NOMO-1 treated with DMSO at 0.1 percent for 48 hours (cell line): ENCODE measurements around the gene ANAPC5.
A peak's percentile ranks its signal among the peaks of the same experiment; 100 is the strongest.
"Not testable (repeated sequence)": the region's sequence is repeated elsewhere in the genome, so short reads cannot be mapped to it uniquely, and the experiment has no call there.

Experiments used
- DNase-seq: peaks from one replicate; lab custom pipeline; 2025; ENCODE audit not compliant: unreplicated experiment; lab: John Stamatoyannopoulos, UW

ANAPC5 gene

GRCh38 chr12:121323908-121324307 is 28.3 kb downstream of the ANAPC5 start:
- no peak for DNase-seq

- DNase-seq: no peak
Observed at GRCh38 chr12:121318121-121318520, 34.1 kb downstream of the ANAPC5 start.

- peak; percentile 80 for DNase-seq
Observed at GRCh38 chr12:121314431-121314830, 37.8 kb downstream of the ANAPC5 start.

GRCh38 chr12:121310231-121310630 is 42.0 kb downstream of the ANAPC5 start:
- not testable (repeated sequence) for DNase-seq

- not testable (repeated sequence) for DNase-seq
Observed at GRCh38 chr12:121307397-121307796, 44.8 kb downstream of the ANAPC5 start.

GRCh38 chr12:121304306-121304705 is 47.9 kb downstream of the ANAPC5 start:
- DNase-seq: no peak

- DNase-seq: no peak
Observed at GRCh38 chr12:121301876-121302275, 50.3 kb downstream of the ANAPC5 start.

- DNase-seq: no peak
Observed at GRCh38 chr12:121300083-121300819, 52.0 kb downstream of the ANAPC5 start.

GRCh38 chr12:121299662-121300061 is 52.5 kb downstream of the ANAPC5 start:
- DNase-seq: no peak

GRCh38 chr12:121298411-121298810 is 53.8 kb downstream of the ANAPC5 start:
- not testable (repeated sequence) for DNase-seq

GRCh38 chr12:121297435-121297991 is 54.7 kb downstream of the ANAPC5 start:
- no peak for DNase-seq

- DNase-seq: peak; percentile 78
Observed at GRCh38 chr12:121296618-121297434, 55.4 kb downstream of the ANAPC5 start, which contains the start of gene CAMKK2. CAMKK2 (minus strand) TSS chr12:121296709; CDS start chr12:121274526, 22,183 bp downstream.

GRCh38 chr12:121295746-121296617 is 56.2 kb downstream of the ANAPC5 start:
- DNase-seq: no peak

GRCh38 chr12:121295116-121295745 is 57.0 kb downstream of the ANAPC5 start:
- no peak for DNase-seq

- DNase-seq: no peak
Observed at GRCh38 chr12:121294151-121294889, 57.9 kb downstream of the ANAPC5 start.

GRCh38 chr12:121293603-121294002 is 58.6 kb downstream of the ANAPC5 start:
- no peak for DNase-seq

- DNase-seq: no peak
Observed at GRCh38 chr12:121290410-121290809, 61.8 kb downstream of the ANAPC5 start.

- no peak for DNase-seq
Observed at GRCh38 chr12:121289962-121290361, 62.2 kb downstream of the ANAPC5 start.

GRCh38 chr12:121288986-121289385 is 63.2 kb downstream of the ANAPC5 start:
- DNase-seq: no peak
